ENCODE data around the gene MESP1.

DNA sequence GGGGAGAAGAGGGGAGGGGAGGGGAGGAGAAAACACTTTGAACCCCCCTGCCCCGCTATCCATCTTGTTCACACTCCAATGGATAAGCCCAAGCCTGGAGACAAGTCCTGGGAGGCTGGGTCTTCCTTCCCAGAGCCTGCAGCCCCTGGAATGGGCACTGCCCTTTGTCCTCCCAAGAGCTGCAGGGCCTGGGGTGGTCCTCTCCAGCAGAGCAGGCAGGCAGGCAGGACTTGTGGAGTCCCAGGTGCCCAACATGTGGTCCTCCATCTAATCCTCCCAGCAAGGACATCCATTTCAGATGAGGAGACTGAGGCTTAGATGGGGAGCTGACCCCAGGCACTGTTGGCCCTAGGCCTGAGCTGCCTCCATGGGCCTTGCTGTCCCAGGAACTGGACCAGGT is 14.6 kb upstream of the MESP1 start:
- TF ChIP-seq CTCF (IDR thresholded peaks at IDR 0.05; ENCODE audit: poor library complexity) (no peak), EZH2 (IDR thresholded peaks at IDR 0.05; ENCODE audit: borderline replicate concordance) (no peak), EZH2phosphoT487 (IDR thresholded peaks at IDR 0.05; ENCODE audit: low read depth, severe bottlenecking, unreplicated experiment) (no peak)
